H1 (cell line): ENCODE data around the gene FAM76B. TPM values are rescaled to one million over a fixed set of nuclear protein-coding genes. Genes with fewer than 3 reads are reported as not detected.

Experiments
- CTCF ChIA-PET: fragments of 300-600 bp; sonication (Branson Sonifier 250); formaldehyde crosslinking; loops from one replicate; lab custom pipeline; 2021; ENCODE audit not compliant: partially characterized antibody; lab: Charles Lee
- POLR2A ChIA-PET: fragments of 300-600 bp; sonication (Branson Sonifier 250); formaldehyde crosslinking; loops from one replicate; lab custom pipeline; 2021; ENCODE audit warnings: inconsistent platforms; ENCODE audit not compliant: partially characterized antibody; lab: Charles Lee
- DNase-seq, 2 experiments: peaks; one replicate each; pipeline versions ENCODE4 v3.0.0 to v3.0.0-alpha.2; 2010 to 2022; ENCODE audit warnings: low spot score in 2 of 2, low read depth in 1 of 2, mixed read lengths in 1 of 2
- FAIRE-seq: peaks from 2 replicates; lab custom pipeline; 2011; peaks lifted over from hg19 to GRCh38; lab: Jason Lieb, UNC
- H2AFZ ChIP-seq: 2 replicates; pipeline ENCODE4 v1.8.1; 2012; ENCODE audit warnings: low read length, inconsistent platforms
- H2AK5ac ChIP-seq: 2 replicates; pipeline ENCODE4 v1.6.1; 2013; ENCODE audit warnings: low read depth, low read length
- H2BK120ac ChIP-seq: replicated peaks from 2 replicates; pipeline ENCODE3; 2013; ENCODE audit warnings: low read depth, low read length, inconsistent platforms
- H2BK12ac ChIP-seq: 2 replicates; pipeline ENCODE4 v1.6.1; 2013; ENCODE audit warnings: low read depth, low read length
- H2BK15ac ChIP-seq: 2 replicates; pipeline ENCODE4 v1.6.1; 2013; ENCODE audit warnings: low read length
- H2BK20ac ChIP-seq: 2 replicates; pipeline ENCODE4 v1.6.1; 2013; ENCODE audit warnings: low read length
- H2BK5ac ChIP-seq: 2 replicates; pipeline ENCODE4 v1.6.1; 2013; ENCODE audit warnings: low read depth, low read length
- H3K14ac ChIP-seq: 2 replicates; pipeline ENCODE4 v1.6.1; 2013; ENCODE audit warnings: inconsistent platforms; ENCODE audit not compliant: insufficient read length
- H3K18ac ChIP-seq: 2 replicates; pipeline ENCODE4 v1.6.1; 2013; ENCODE audit warnings: low read length; ENCODE audit errors: extremely low read depth
- H3K23ac ChIP-seq: 2 replicates; pipeline ENCODE4 v1.6.1; 2013; ENCODE audit warnings: inconsistent platforms; ENCODE audit not compliant: insufficient read length
- H3K23me2 ChIP-seq: 2 replicates; pipeline ENCODE4 v1.6.1; 2013; ENCODE audit warnings: low read depth, low read length
- H3K27ac ChIP-seq: 2 replicates; pipeline ENCODE4 v1.6.1; 2011; ENCODE audit warnings: low read depth, low read length, inconsistent platforms
- H3K27me3 ChIP-seq, 4 experiments: replicated peaks in 1 of 4; 1 replicate in 1 of 4; 2 replicates in 3 of 4; pipeline versions ENCODE4 v1.6.1 to v1.8.1; 2011 to 2013; ENCODE audit warnings: low read length in 3 of 4, mild to moderate bottlenecking in 3 of 4, inconsistent platforms in 2 of 4, mixed read lengths in 2 of 4, moderate library complexity in 1 of 4; ENCODE audit not compliant: control insufficient read depth in 3 of 4, insufficient read depth in 3 of 4; ENCODE audit errors: extremely low read depth in 1 of 4
- H3K36me3 ChIP-seq, 4 experiments: 2 replicates each; pipeline versions ENCODE4 v1.6.1 to v1.8.1; 2011 to 2013; ENCODE audit warnings: mild to moderate bottlenecking in 4 of 4, low read length in 3 of 4, moderate library complexity in 2 of 4, control low read depth in 1 of 4, inconsistent platforms in 1 of 4; ENCODE audit not compliant: insufficient read depth in 4 of 4, control insufficient read depth in 2 of 4
- H3K4ac ChIP-seq: replicated peaks from 2 replicates; pipeline ENCODE3; 2013; ENCODE audit warnings: low read length, low read depth, mixed read lengths, inconsistent platforms; ENCODE audit not compliant: insufficient read length
- H3K4me1 ChIP-seq, 4 experiments: replicated peaks in 1 of 4; 1 replicate in 1 of 4; 2 replicates in 3 of 4; pipeline versions ENCODE4 v1.6.1 to v1.8.1; 2011 to 2013; ENCODE audit warnings: low read length in 3 of 4, inconsistent platforms in 2 of 4, mixed read lengths in 1 of 4; ENCODE audit not compliant: insufficient read depth in 4 of 4, control insufficient read depth in 3 of 4
- H3K4me2 ChIP-seq, 2 experiments: 2 replicates each; pipeline versions ENCODE4 v1.6.1 to v1.8.1; 2011 to 2013; ENCODE audit warnings: low read depth in 2 of 2, low read length in 2 of 2, control low read depth in 1 of 2, inconsistent platforms in 1 of 2, mild to moderate bottlenecking in 1 of 2; ENCODE audit not compliant: insufficient read depth in 1 of 2
- H3K4me3 ChIP-seq, 4 experiments: fragments of 200-600, 300-600 bp in 1 of 4; sonication (generic), shearing (Covaris generic), sonication (Bioruptor Twin) in 1 of 4; 2 replicates each; pipeline versions ENCODE4 v1.5.1 to v1.8.1; 2011 to 2016; ENCODE audit warnings: low read length in 4 of 4, low read depth in 3 of 4, control low read depth in 2 of 4, inconsistent platforms in 2 of 4, mild to moderate bottlenecking in 2 of 4, mixed read lengths in 1 of 4, moderate library complexity in 1 of 4; ENCODE audit not compliant: insufficient read depth in 2 of 4; ENCODE audit errors: extremely low read depth in 1 of 4
- H3K56ac ChIP-seq: replicated peaks from 2 replicates; pipeline ENCODE3; 2013; ENCODE audit warnings: low read depth, mild to moderate bottlenecking, mixed read lengths, low read length, inconsistent platforms; ENCODE audit not compliant: insufficient read length
- H3K79me1 ChIP-seq: 2 replicates; pipeline ENCODE4 v1.6.1; 2013; ENCODE audit warnings: low read depth, low read length, control low read depth
- H3K79me2 ChIP-seq, 2 experiments: 2 replicates each; pipeline versions ENCODE4 v1.6.1 to v1.8.1; 2012 to 2013; ENCODE audit warnings: low read length in 2 of 2, mild to moderate bottlenecking in 2 of 2, inconsistent platforms in 1 of 2; ENCODE audit not compliant: insufficient read depth in 2 of 2, control insufficient read depth in 1 of 2
- H3K9ac ChIP-seq, 4 experiments: replicated peaks in 1 of 4; 1 replicate in 1 of 4; 2 replicates in 3 of 4; pipeline versions ENCODE4 v1.6.1 to v1.8.1; 2011 to 2013; ENCODE audit warnings: low read depth in 3 of 4, low read length in 3 of 4, control low read depth in 2 of 4, mild to moderate bottlenecking in 2 of 4, moderate library complexity in 2 of 4, inconsistent platforms in 1 of 4; ENCODE audit errors: extremely low read depth in 1 of 4
- H3K9me3 ChIP-seq, 2 experiments: 2 replicates each; pipeline versions ENCODE4 v1.6.1 to v1.8.1; 2012 to 2013; ENCODE audit warnings: mild to moderate bottlenecking in 2 of 2, moderate library complexity in 2 of 2, control low read depth in 1 of 2, inconsistent platforms in 1 of 2, low read depth in 1 of 2, low read length in 1 of 2, mixed read lengths in 1 of 2; ENCODE audit not compliant: insufficient read depth in 2 of 2
- H4K20me1 ChIP-seq, 2 experiments: replicated peaks in 1 of 2; 2 replicates each; pipeline versions ENCODE3 to v1.8.1; 2011 to 2013; ENCODE audit warnings: inconsistent platforms in 2 of 2, low read length in 2 of 2, mild to moderate bottlenecking in 1 of 2; ENCODE audit not compliant: insufficient read depth in 2 of 2, control insufficient read depth in 1 of 2
- H4K5ac ChIP-seq: 2 replicates; pipeline ENCODE4 v1.6.1; 2013; ENCODE audit warnings: low read length, low read depth, mixed read lengths, inconsistent platforms; ENCODE audit not compliant: insufficient read length
- H4K8ac ChIP-seq: 2 replicates; pipeline ENCODE4 v1.8.0; 2013; ENCODE audit warnings: mild to moderate bottlenecking, moderate library complexity, low read length, inconsistent platforms; ENCODE audit not compliant: insufficient read depth; ENCODE audit errors: extremely low read depth
- H4K91ac ChIP-seq: replicated peaks from 2 replicates; pipeline ENCODE3; 2013; ENCODE audit warnings: low read length, mixed read lengths, inconsistent platforms; ENCODE audit not compliant: insufficient read length
- CHD2 ChIP-seq: IDR thresholded peaks from 2 replicates; pipeline ENCODE4 v1.6.1; 2012; ENCODE audit warnings: low read length, improper control_type of control experiment
- EZH2 ChIP-seq: fragments of 200-600 bp; sonication (generic); IDR thresholded peaks from 2 replicates; pipeline ENCODE4 v1.7.1; 2012; ENCODE audit warnings: low read depth, mild to moderate bottlenecking, moderate library complexity, low read length, inconsistent platforms; ENCODE audit not compliant: severe bottlenecking
- JUND ChIP-seq: IDR thresholded peaks from 2 replicates; pipeline ENCODE4 v1.6.1; 2011; ENCODE audit warnings: mild to moderate bottlenecking, improper control_type of control experiment, low read length
- MAFK ChIP-seq: IDR thresholded peaks from 2 replicates; pipeline ENCODE4 v1.6.1; 2012; ENCODE audit warnings: low read depth, mild to moderate bottlenecking, improper control_type of control experiment, low read length
- POLR2A ChIP-seq, 2 experiments: IDR thresholded peaks; 1 replicate in 1 of 2; 2 replicates in 1 of 2; pipeline ENCODE4 v1.6.1; 2011; ENCODE audit warnings: low read depth in 2 of 2, low read length in 2 of 2, mild to moderate bottlenecking in 2 of 2; ENCODE audit errors: control extremely low read depth in 1 of 2
- RAD21 ChIP-seq, 2 experiments: IDR thresholded peaks in 1 of 2; conservative IDR thresholded peaks in 1 of 2; 2 replicates each; pipeline ENCODE4 v1.6.1; 2011; ENCODE audit warnings: low read depth in 2 of 2, low read length in 2 of 2, improper control_type of control experiment in 1 of 2, inconsistent platforms in 1 of 2, mild to moderate bottlenecking in 1 of 2, moderate library complexity in 1 of 2
- SAP30 ChIP-seq: fragments of 300-600 bp; sonication (generic); IDR thresholded peaks from 2 replicates; pipeline ENCODE4 v1.7.1; 2012; ENCODE audit warnings: low read length, moderate library complexity, mild to moderate bottlenecking, inconsistent platforms; ENCODE audit not compliant: insufficient read depth, insufficient replicate concordance
- SP2 ChIP-seq: IDR thresholded peaks from 2 replicates; pipeline ENCODE4 v1.6.1; 2012; ENCODE audit warnings: mild to moderate bottlenecking, low read length, inconsistent platforms
- SRF ChIP-seq: IDR thresholded peaks from 2 replicates; pipeline ENCODE4 v1.6.1; 2011; ENCODE audit warnings: mild to moderate bottlenecking, low read depth, low read length, moderate library complexity
- SUZ12 ChIP-seq: fragments of 200-600 bp; sonication (generic); IDR thresholded peaks from 2 replicates; pipeline ENCODE4 v1.6.1; 2012; ENCODE audit warnings: mild to moderate bottlenecking, inconsistent platforms, low read length, moderate library complexity, mixed read lengths
- TBP ChIP-seq: IDR thresholded peaks from 2 replicates; pipeline ENCODE4 v1.6.1; 2011; ENCODE audit warnings: low read depth, low read length, improper control_type of control experiment
- WGBS, 2 experiments: shearing (Covaris generic) in 1 of 2; methylation state at CpG; one replicate each; pipeline versions ENCODE4 v1.1.6 to v1.1.7; 2013 to 2015; ENCODE audit warnings: low lambda C conversion rate in 2 of 2, mixed read lengths in 2 of 2, inconsistent platforms in 1 of 2, low coverage in 1 of 2, missing lambda C conversion rate in 1 of 2; ENCODE audit not compliant: insufficient replicate concordance in 2 of 2, insufficient coverage in 1 of 2, insufficient read length in 1 of 2; ENCODE audit errors: extremely low coverage in 1 of 2, missing lambda C conversion rate in 1 of 2; 5-methylcytosine and 5-hydroxymethylcytosine counted together
- polyA plus RNA-seq, 7 experiments: library from polyadenylated mRNA; depleted of rRNA in 3 of 7; stranded (reverse) in 5 of 7; unstranded in 2 of 7; fragments of >200 nt in 5 of 7; fragments of 200-250 nt in 2 of 7; gene quantifications; 1 replicate in 5 of 7; 2 replicates in 1 of 7; 4 replicates in 1 of 7; pipeline versions ENCODE4 v1.2.1 to v1.2.3, GENCODE V29; 2011 to 2013; ENCODE audit warnings: missing spikeins in 2 of 7, mixed read lengths in 2 of 7
- total RNA-seq: library from RNA; stranded (reverse); fragmentation: NEBNext Ultra II Directional; extraction: Animal tissue kit (Norgen Biotek cat#: 25700); gene quantifications from 2 replicates; pipeline ENCODE4 v1.2.1, GENCODE V29; 2021

FAM76B gene
- total and polyA plus RNA-seq, 2 of the 8 experiments (the other 6 are each of a cell fraction or from before 2014, with no cell fraction given) = 11.0 to 22.3 TPM

- no peaks in the 10 kb centered on the region for H3K23me2 ChIP-seq
- H4K20me1 ChIP-seq = no peaks in the 10 kb centered on the region
- H3K9me3 ChIP-seq = no peaks in the 10 kb centered on the region
- H4K5ac ChIP-seq = no peak overlapping the region
- no peak overlapping the region for H2BK5ac ChIP-seq
- no peak overlapping the region for H3K56ac ChIP-seq
- H2AFZ ChIP-seq = no peak overlapping the region
- H2BK15ac ChIP-seq = no peak overlapping the region
- no peak overlapping the region for H3K4me3 ChIP-seq
- DNase-seq = no peak
- no peaks in the 10 kb centered on the region for H3K27me3 ChIP-seq
- H3K79me1 ChIP-seq = no peaks in the 10 kb centered on the region
- no peak overlapping the region for H3K4ac ChIP-seq
- WGBS, 2 experiments = 92% methylated on average over 2 of the region's 2 CpGs; no CpG with 5 or more reads in 1 of the 2 experiments
- H3K36me3 ChIP-seq = peaks cover 2 to 75% (median 49%) of the 10 kb centered on the region in 4 experiments; a peak in 7 of 8 replicates
- H2BK20ac ChIP-seq = no peak overlapping the region
- H2AK5ac ChIP-seq = no peak overlapping the region
- no peak overlapping the region for H2BK12ac ChIP-seq
- H3K23ac ChIP-seq = no peak overlapping the region
- no peak for TF ChIP-seq CHD2
- no peak for TF ChIP-seq SUZ12
- TF ChIP-seq POLR2A (IDR thresholded peaks at IDR 0.05; ENCODE audit: control extremely low read depth in 1 of 2, low read depth in 2 of 2, low read length in 2 of 2) = no peak
- TF ChIP-seq SAP30 = no peak
- no peak for TF ChIP-seq RAD21 (IDR thresholded peaks at IDR 0.05 in 1 of 2, conservative IDR thresholded peaks at IDR 0.05 in 1 of 2; ENCODE audit: low read depth in 2 of 2, low read length in 2 of 2)
- no peak for TF ChIP-seq SRF
- no peak for TF ChIP-seq EZH2
- TF ChIP-seq TBP = no peak
- TF ChIP-seq MAFK = no peak
- TF ChIP-seq JUND = no peak
- TF ChIP-seq SP2 = no peak
- TF ChIP-seq, all 59 proteins: peak for 0
- no peak for FAIRE-seq
- Histone ChIP-seq H3K18ac (no peak overlapping the region), H3K4me1 (no peaks in the 10 kb centered on the region), H3K9ac (no peak overlapping the region), H3K14ac (no peak overlapping the region), H3K4me2 (no peak overlapping the region), H3K79me2 (no peaks in the 10 kb centered on the region), H3K27ac (no peak overlapping the region), H2BK120ac (no peak overlapping the region), H4K8ac (no peak overlapping the region), H4K91ac (no peak overlapping the region)
- POLR2A ChIA-PET = no interaction called here
- CTCF ChIA-PET = no interaction called here
These were observed 41.8 kb upstream of the FAM76B start for GRCh38 chr11:95831198-95831883.
